ENCODE measurements around the gene PUDP. TPM values are rescaled to one million over a fixed set of nuclear protein-coding genes. Genes with fewer than 3 reads are reported as not detected.

Gene PUDP
- total and polyA plus RNA-seq, 2 experiments from 2014 or later = 22.6 to 32.8 TPM

DNA sequence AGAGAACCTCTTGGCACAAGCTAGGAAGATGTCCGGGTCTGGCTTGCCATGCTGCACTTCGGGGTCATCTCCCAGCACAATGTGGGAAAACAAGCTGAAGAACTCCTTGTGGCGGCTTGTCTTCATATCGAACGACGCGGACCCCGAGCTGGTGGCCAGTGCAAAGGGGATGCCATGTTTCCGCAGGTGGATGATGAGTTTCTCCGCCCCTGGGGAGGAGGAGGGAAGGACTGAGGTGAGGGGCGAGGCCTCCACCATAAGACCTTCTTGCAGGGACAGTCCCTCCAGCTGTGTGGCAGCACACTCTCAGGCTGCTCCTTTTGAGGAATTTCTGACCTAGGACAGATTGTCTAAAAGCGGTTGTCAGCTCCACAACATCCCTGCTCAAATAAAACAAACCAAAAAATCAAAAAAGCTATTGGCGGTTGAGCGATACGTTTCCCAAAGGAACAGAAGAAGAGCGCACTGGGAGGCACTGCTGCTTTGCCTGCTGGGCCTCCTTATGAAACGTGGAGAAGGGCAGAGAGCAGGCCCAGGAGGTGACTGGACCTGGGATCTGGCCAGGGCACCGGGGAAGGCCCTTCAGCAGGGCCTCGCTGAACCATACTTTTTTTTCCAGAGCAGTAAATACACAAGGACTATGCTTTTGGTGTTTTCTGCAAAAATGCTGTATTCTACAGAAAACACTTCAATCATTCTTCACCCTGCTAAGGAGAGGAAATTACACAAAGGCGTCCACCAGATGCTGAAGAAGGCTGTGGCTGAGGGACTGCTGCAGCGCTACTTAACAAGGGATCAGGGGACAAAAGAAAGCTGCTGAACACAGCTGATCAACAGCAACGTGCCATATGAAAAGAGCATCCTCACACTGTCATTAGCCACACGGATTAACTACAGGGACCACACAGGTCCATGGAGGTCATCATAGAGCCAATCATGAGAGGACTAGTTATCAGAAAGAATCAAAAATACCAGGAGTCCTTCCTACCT is 70.4 kb downstream of the PUDP start:
- H3K36me3 ChIP-seq (replicated peaks; ENCODE audit: insufficient read depth, low read depth) = no peaks in the 10 kb centered on the region
- no peak for TF ChIP-seq EZH2 (IDR thresholded peaks at IDR 0.05; ENCODE audit: borderline replicate concordance)
- TF ChIP-seq CTCF (IDR thresholded peaks at IDR 0.05; ENCODE audit: poor library complexity) = no peak
- no peaks in the 10 kb centered on the region for H3K9me3 ChIP-seq (ENCODE audit: low read depth)
- no peak for DNase-seq (ENCODE audit: low spot score)
- no peak overlapping the region for H2AFZ ChIP-seq
- no peaks in the 10 kb centered on the region for H3K27me3 ChIP-seq
- no peak overlapping the region for H3K4me3 ChIP-seq
- H3K4me2 ChIP-seq = no peak overlapping the region
- H3K9me2 ChIP-seq (replicated peaks; ENCODE audit: insufficient read depth) = no peaks in the 10 kb centered on the region
- no peaks in the 10 kb centered on the region for H4K20me1 ChIP-seq (ENCODE audit: insufficient read depth, poor library complexity, severe bottlenecking)
- H3K27ac ChIP-seq = no peak overlapping the region
- H3K4me1 ChIP-seq (ENCODE audit: insufficient read depth) = peaks cover 6% of the 10 kb centered on the region
- H3K79me2 ChIP-seq = no peaks in the 10 kb centered on the region
- WGBS (ENCODE audit: low lambda C conversion rate, missing lambda C conversion rate) = 82% methylated on average over 23 of the region's 23 CpGs

DNA sequence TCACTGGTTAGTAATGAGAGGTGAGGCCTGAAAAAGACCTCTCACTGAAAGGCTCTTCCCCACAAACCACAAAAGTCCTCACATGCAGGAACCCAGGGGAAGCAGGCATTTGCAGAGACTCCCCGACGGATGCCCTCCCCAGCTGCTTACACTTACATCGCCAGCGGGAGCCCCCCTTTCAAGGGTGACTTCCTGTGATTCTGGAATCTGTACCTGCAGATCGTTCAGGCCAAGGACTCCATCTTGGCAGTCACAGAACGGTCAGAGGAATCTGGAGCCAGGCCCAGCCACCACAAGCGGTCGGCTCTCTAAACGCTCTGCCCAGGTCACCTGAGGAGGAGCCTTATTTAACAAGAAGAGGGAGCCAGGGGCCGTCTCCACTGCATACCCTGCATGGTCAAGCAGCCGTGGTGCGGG is 71.7 kb downstream of the PUDP start:
- Histone ChIP-seq H3K36me3 (replicated peaks; ENCODE audit: insufficient read depth, low read depth) (no peaks in the 10 kb centered on the region), H3K27ac (no peak overlapping the region), H3K4me3 (no peak overlapping the region), H3K9me2 (replicated peaks; ENCODE audit: insufficient read depth) (no peaks in the 10 kb centered on the region), H4K20me1 (ENCODE audit: insufficient read depth, poor library complexity, severe bottlenecking) (no peaks in the 10 kb centered on the region), H3K27me3 (no peaks in the 10 kb centered on the region), H3K4me2 (no peak overlapping the region), H2AFZ (no peak overlapping the region), H3K4me1 (ENCODE audit: insufficient read depth) (peaks cover 6% of the 10 kb centered on the region), H3K9me3 (ENCODE audit: low read depth) (no peaks in the 10 kb centered on the region), H3K79me2 (no peaks in the 10 kb centered on the region)
- TF ChIP-seq EZH2 (IDR thresholded peaks at IDR 0.05; ENCODE audit: borderline replicate concordance) (no peak), EZH2phosphoT487 (IDR thresholded peaks at IDR 0.05; ENCODE audit: low read depth, severe bottlenecking, unreplicated experiment) (no peak), CTCF (IDR thresholded peaks at IDR 0.05; ENCODE audit: poor library complexity) (no peak)
- no peak for DNase-seq (ENCODE audit: low spot score)
- WGBS (ENCODE audit: low lambda C conversion rate, missing lambda C conversion rate) = 90% methylated on average over 12 of the region's 12 CpGs

- H3K27ac ChIP-seq = peak overlapping the region; percentile 22
- 63% methylated on average over 1 of the region's 1 CpG for WGBS (ENCODE audit: low lambda C conversion rate, missing lambda C conversion rate)
Measured at GRCh38 chrX:7074908-7075204, 73.1 kb downstream of the PUDP start.

More at GRCh38 chrX:7074908-7075204, 73.1 kb downstream of the PUDP start:
- Histone ChIP-seq H3K79me2 (no peaks in the 10 kb centered on the region), H3K27me3 (no peaks in the 10 kb centered on the region), H3K4me2 (peak overlapping the region; percentile 21), H2AFZ (no peak overlapping the region), H3K4me3 (no peak overlapping the region), H4K20me1 (ENCODE audit: insufficient read depth, poor library complexity, severe bottlenecking) (no peaks in the 10 kb centered on the region), H3K9me3 (ENCODE audit: low read depth) (no peaks in the 10 kb centered on the region), H3K4me1 (ENCODE audit: insufficient read depth) (peaks cover 6% of the 10 kb centered on the region), H3K9me2 (replicated peaks; ENCODE audit: insufficient read depth) (no peaks in the 10 kb centered on the region), H3K36me3 (replicated peaks; ENCODE audit: insufficient read depth, low read depth) (no peaks in the 10 kb centered on the region)
- DNase-seq (ENCODE audit: low spot score) = no peak
- TF ChIP-seq CTCF (IDR thresholded peaks at IDR 0.05; ENCODE audit: poor library complexity) (no peak), EZH2 (IDR thresholded peaks at IDR 0.05; ENCODE audit: borderline replicate concordance) (no peak), EZH2phosphoT487 (IDR thresholded peaks at IDR 0.05; ENCODE audit: low read depth, severe bottlenecking, unreplicated experiment) (no peak)
